ENCODE data around the gene COL11A1.
"Not testable (repeated sequence)": the region's sequence is repeated elsewhere in the genome, so short reads cannot be mapped to it uniquely, and the experiment has no call there.

Gene COL11A1

GRCh38 chr1:103108376-103109150 is at the start of gene COL11A1:
Gene COL11A1, minus strand, starts transcription at chr1:103108522. Its CDS starts 344 bp downstream, at chr1:103108178.
- no peak for DNase-seq

DNA sequence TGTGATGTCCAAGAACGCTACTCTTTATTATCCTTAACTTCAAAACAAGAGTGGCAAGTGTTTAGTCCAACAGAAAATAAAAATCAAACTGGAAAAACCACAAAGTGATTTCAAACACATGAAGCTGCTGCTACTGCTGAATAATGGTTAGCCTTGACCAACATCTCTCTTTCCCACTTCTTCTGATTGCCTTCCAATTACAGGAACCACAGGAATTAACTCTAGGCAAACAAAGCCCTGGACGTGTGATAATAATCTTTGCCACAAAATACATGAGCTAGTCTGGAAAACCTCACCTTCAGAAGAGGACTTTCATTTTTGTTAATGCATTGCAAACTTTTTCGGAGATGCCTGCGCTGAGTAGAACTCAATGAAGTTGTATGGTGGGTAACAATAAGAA is 48.6 kb upstream of the COL11A1 start:
- DNase-seq = no peak

GRCh38 chr1:103146166-103146565 is 37.8 kb upstream of the COL11A1 start:
- no peak for DNase-seq

DNA sequence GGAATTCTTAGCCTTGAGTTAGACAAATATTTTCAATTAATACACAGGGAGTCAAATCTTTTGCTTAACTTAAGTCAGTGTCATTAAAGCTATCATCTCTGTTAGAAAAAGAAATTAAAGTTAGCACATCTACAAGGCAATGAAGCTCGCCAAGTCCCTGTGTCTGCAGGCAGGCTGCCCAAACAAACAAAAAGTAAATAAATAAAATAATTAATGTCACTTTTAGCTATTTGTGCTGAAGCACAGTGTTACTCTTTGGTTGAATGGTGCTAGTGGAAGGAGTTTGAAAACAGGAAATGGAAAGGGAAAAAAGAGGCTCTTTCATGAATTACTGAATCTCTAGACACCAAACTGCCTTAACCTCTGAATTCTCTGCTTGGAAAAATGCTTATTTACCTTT is 37.1 kb upstream of the COL11A1 start:
- DNase-seq = no peak

DNA sequence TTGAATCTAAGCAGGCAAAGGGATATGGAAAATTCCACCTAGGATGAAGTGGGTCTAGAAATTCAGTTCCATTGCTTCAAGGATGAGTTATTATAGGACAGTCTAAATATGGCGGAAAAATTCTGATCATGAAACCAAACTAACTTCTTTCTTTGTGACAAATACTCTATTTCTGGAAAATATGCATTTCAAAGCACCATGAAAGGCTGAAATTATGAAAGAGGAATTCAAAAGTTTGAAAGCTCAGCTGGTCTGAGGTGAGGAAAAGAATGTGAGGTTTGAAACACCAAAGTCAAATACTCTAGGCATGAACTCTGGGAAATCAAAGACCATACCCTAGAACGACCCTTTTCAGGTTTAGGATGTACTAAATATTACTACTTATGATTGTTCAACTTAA is 36.4 kb upstream of the COL11A1 start:
- DNase-seq = no peak

- DNase-seq = no peak
Observed at GRCh38 chr1:103142461-103142860, 34.1 kb upstream of the COL11A1 start.

- no peak for DNase-seq
Observed at GRCh38 chr1:103129796-103130195, 21.5 kb upstream of the COL11A1 start.

DNA sequence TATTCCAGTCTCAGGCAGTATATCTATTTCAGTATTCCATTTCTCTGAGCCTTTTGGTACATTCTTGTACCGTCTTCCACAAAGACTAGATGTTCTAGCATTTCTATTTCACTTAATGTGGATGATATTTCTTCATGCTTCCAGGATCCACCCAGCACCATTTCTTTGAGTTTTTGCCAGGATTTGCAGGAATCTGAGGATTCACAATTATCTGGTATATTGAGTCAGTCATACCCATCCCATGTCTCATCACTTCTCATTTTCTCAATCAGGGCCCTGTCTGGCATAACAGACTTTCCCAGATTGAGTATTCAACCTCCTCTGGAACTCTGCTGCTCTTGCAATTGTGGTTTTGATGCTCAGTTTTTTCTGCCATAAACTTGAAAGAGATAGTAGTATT is 20.9 kb upstream of the COL11A1 start:
- no peak for DNase-seq

DNA sequence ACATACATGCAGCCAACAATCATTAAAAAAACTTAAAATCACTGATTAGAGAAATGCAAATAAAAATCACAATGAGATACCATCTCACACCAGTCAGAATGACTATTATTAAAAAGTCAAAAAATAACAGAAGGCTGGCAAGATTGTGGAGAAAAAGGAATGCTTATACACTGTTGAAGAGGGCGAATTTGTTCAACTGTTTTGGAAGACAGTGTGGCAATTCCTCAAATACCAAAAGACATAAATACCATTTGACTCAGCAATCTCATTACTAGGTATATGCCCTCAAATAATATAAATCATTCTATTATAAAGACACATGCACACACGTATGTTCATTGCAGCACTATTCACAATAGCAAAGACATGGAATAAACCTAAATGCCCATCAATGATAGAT is 19.9 kb upstream of the COL11A1 start:
- not testable (repeated sequence) for DNase-seq

GRCh38 chr1:103125219-103125618 is 16.9 kb upstream of the COL11A1 start:
- no peak for DNase-seq

- DNase-seq = no peak
Observed at GRCh38 chr1:103122983-103123720, 14.8 kb upstream of the COL11A1 start.

DNA sequence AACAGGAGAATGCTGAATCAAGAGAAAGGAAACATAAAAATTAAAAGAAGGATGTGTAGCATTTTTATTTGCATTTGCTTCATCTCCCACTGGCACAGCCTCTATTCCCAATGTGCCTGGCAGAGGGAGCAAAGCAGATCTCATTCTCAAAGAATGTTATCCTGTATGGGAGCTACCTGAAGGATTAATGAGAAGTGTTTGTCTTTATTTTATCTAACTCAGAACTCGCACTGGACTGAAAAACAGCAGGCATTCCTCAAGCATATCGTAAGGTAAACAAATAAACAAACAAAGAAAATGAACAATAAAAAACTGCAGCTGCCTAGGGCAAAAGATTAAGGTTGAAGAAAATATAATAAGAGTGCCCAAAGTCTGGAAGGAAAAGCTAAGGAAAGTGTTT is 12.7 kb upstream of the COL11A1 start:
- no peak for DNase-seq

GRCh38 chr1:103112546-103112945 is 4.2 kb upstream of the COL11A1 start:
- DNase-seq = no peak

GRCh38 chr1:103111926-103112325 is 3.6 kb upstream of the COL11A1 start:
- DNase-seq = no peak

DNA sequence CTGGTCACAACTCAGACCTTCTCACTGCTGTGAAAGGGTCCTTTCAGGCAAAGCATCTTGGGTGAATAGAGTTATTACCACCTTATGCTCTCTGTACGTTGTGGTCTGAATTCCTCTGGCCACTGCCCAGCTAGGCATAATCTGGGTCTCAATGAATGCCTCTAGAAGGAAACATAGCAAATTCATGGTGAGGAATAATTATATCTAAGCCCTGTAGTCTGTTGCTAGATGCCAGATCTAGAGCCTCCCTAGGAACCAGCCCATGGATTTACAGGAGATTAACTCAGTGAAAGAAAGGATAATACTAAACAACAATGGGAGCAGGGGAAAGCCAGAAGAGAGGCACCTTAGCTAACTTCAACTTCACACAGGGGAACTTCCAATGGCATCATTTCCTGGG is 2.4 kb upstream of the COL11A1 start:
- no peak for DNase-seq

DNA sequence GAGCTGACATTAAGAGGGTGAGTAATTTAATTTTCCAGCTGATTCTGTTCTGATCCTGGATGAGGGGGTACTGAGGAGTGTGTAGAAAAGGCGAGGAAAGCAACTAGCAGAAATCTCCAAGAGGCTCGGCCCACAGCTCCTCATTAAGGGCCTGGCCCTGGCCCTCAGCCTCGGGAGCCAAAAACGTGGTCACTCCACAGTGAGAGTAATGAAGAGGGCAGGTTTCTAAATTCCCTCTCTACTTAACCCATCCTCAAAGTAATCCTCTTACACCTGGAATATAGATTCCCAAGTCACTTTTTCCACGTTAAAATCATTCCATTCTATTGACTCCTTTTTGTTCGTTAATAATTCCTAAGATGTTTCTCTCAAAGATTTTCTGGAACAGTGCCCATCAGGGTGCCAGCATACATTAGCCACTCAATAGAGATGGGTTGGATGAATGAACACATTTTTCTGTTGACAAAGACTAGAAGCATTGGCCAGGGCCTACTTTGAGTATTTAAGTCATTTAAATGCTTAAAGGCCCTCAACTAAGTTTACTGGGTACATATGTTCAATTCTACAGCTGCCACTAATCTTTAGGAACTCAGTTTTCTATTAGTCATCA is 1.1 kb upstream of the COL11A1 start:
- no peak for DNase-seq

- no peak for DNase-seq
Observed at GRCh38 chr1:103107741-103108375, 464 bp downstream of the COL11A1 start.

GRCh38 chr1:103106426-103107341 is 1.6 kb downstream of the COL11A1 start:
- no peak for DNase-seq

GRCh38 chr1:103101399-103101798 is 6.9 kb downstream of the COL11A1 start:
- no peak for DNase-seq

DNA sequence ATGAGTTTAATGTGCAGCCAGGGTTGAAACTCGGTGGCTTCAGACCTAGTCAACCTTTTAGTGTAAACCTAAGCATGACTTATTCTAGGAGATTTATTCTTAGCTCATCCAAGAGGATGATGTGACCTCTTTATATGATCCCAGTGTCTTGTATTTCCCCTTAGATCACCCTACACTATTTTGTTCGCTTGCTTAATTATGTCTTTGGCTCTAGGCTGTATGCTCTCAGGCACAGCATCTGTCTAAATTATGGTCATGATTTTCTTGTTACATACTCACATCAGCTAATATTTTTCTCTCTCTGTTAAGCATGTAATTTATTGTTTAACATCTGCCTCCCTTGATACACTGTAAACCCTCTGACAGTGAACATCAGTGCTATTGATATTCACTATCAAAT is 19.1 kb downstream of the COL11A1 start:
- DNase-seq = no peak

GRCh38 chr1:103087256-103087655 is 21.1 kb downstream of the COL11A1 start:
- no peak for DNase-seq

DNA sequence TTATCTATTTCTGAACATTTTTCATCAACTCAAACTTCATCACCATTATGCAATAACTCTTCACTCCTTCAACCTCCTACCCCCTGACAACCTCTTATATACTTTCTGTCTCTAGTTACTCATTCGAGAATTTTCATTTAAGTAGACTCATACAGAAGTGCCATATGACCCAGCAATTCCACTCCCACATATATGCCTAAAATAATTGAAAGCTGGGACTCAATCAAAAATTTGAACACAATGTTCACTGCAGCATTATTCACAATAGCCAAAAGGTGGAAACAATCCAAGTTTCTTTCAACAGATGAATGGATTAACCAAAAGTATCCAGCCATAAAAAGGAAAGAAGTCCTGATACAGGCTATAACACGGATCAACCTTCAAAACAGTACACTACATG is 24.1 kb downstream of the COL11A1 start:
- no peak for DNase-seq

Measured in CD4-positive, alpha-beta T cell treated with Interleukin-12 subunit alpha and Interleukin-12 subunit beta, for 1 hour (primary cell).